Measurements from ENCODE around the gene CARD11.

Gene CARD11

GRCh38 chr7:2894118-2894940 is 149.3 kb downstream of the CARD11 start:
- peak; percentile 45 for DNase-seq

- no peak for DNase-seq
Measured at GRCh38 chr7:2893411-2893861, 150.2 kb downstream of the CARD11 start.

GRCh38 chr7:2892549-2892948 is 151.1 kb downstream of the CARD11 start:
- DNase-seq, result no peak

- no peak for DNase-seq
Measured at GRCh38 chr7:2887816-2888215, 155.9 kb downstream of the CARD11 start.

- DNase-seq, result peak; percentile 45
Measured at GRCh38 chr7:2886900-2887299, 156.8 kb downstream of the CARD11 start.

GRCh38 chr7:2886391-2886790 is 157.3 kb downstream of the CARD11 start:
- DNase-seq, result no peak

GRCh38 chr7:2884161-2884560 is 159.5 kb downstream of the CARD11 start:
- no peak for DNase-seq

GRCh38 chr7:2883101-2883500 is 160.6 kb downstream of the CARD11 start:
- no peak for DNase-seq

- no peak for DNase-seq
Measured at GRCh38 chr7:2882111-2882510, 161.6 kb downstream of the CARD11 start.

- no peak for DNase-seq
Measured at GRCh38 chr7:2880874-2881533, 162.7 kb downstream of the CARD11 start.

GRCh38 chr7:2880051-2880450 is 163.6 kb downstream of the CARD11 start:
- DNase-seq, result no peak

GRCh38 chr7:2879354-2879753 is 164.3 kb downstream of the CARD11 start:
- no peak for DNase-seq

- no peak for DNase-seq
Measured at GRCh38 chr7:2878306-2878705, 165.4 kb downstream of the CARD11 start.

- no peak for DNase-seq
Measured at GRCh38 chr7:2876031-2876731, 167.5 kb downstream of the CARD11 start.

- no peak for DNase-seq
Measured at GRCh38 chr7:2873686-2874551, 169.7 kb downstream of the CARD11 start.

- no peak for DNase-seq
Measured at GRCh38 chr7:2873146-2873545, 170.5 kb downstream of the CARD11 start.

GRCh38 chr7:2872296-2872874 is 171.3 kb downstream of the CARD11 start:
- no peak for DNase-seq

- peak; percentile 42 for DNase-seq
Measured at GRCh38 chr7:2870471-2870931, 173.2 kb downstream of the CARD11 start.

GRCh38 chr7:2869981-2870380 is 173.7 kb downstream of the CARD11 start:
- no peak for DNase-seq

GRCh38 chr7:2866601-2867000 is 177.1 kb downstream of the CARD11 start:
- no peak for DNase-seq

GRCh38 chr7:2864999-2865670 is 178.5 kb downstream of the CARD11 start:
- peak; percentile 73 for DNase-seq
